HepG2 (cell line): ENCODE results near the gene REM2. TPM values are rescaled to one million over a fixed set of nuclear protein-coding genes. Genes with fewer than 3 reads are reported as not detected.

Source experiments
- ERF ChIP-seq: IDR thresholded peaks from 2 replicates; pipeline ENCODE4 v1.6.1; 2018; ENCODE audit warnings: missing biosample characterization, missing genetic modification reagents
- HOXA9 ChIP-seq: sonication (generic); formaldehyde crosslinking; IDR thresholded peaks from 2 replicates; pipeline ENCODE4 v1.8.1; 2022; ENCODE audit warnings: missing genetic modification reagents, mild to moderate bottlenecking, moderate library complexity, borderline replicate concordance
- KAT8 ChIP-seq: IDR thresholded peaks from 2 replicates; pipeline ENCODE4 v1.6.1; 2016; ENCODE audit warnings: missing genetic modification reagents, missing compliant biosample characterization
- KDM1A ChIP-seq: IDR thresholded peaks from 2 replicates; pipeline ENCODE4 v1.6.1; 2016; ENCODE audit warnings: missing compliant biosample characterization
- KLF11 ChIP-seq: IDR thresholded peaks from 2 replicates; pipeline ENCODE4 v1.6.1; 2016; ENCODE audit warnings: missing compliant biosample characterization
- NFKBIZ ChIP-seq: IDR thresholded peaks from 2 replicates; pipeline ENCODE4 v1.6.1; 2018; ENCODE audit warnings: missing genetic modification reagents, missing compliant biosample characterization
- PLRG1 ChIP-seq: fragments of 450-650 bp; conservative IDR thresholded peaks from 2 replicates; pipeline ENCODE4 v1.6.1; 2016
- SMAD3 ChIP-seq: sonication (generic); formaldehyde crosslinking; IDR thresholded peaks from 2 replicates; pipeline ENCODE4 v1.4.0; 2020; ENCODE audit warnings: missing genetic modification reagents
- ZBTB20 ChIP-seq: sonication (generic); formaldehyde crosslinking; IDR thresholded peaks from 2 replicates; pipeline ENCODE4 v1.8.1; 2023; ENCODE audit warnings: missing genetic modification reagents, low read depth, mild to moderate bottlenecking, borderline replicate concordance
- ZNF138 ChIP-seq: sonication (generic); formaldehyde crosslinking; IDR thresholded peaks from 2 replicates; pipeline ENCODE4 v1.5.0; 2020; ENCODE audit warnings: mild to moderate bottlenecking, low read depth, missing genetic modification reagents
- ZNF282 ChIP-seq: fragments of 450-650 bp; IDR thresholded peaks from 2 replicates; pipeline ENCODE4 v1.6.1; 2018; ENCODE audit not compliant: partially characterized antibody
- ZNF446 ChIP-seq: sonication (generic); formaldehyde crosslinking; IDR thresholded peaks from 2 replicates; pipeline ENCODE4 v1.5.0; 2020; ENCODE audit warnings: mild to moderate bottlenecking, missing genetic modification reagents
- ZNF451 ChIP-seq: sonication (generic); formaldehyde crosslinking; IDR thresholded peaks from 2 replicates; pipeline ENCODE4 v1.5.0; 2020; ENCODE audit warnings: mild to moderate bottlenecking, missing genetic modification reagents
- ZNF562 ChIP-seq: sonication (generic); formaldehyde crosslinking; IDR thresholded peaks from 2 replicates; pipeline ENCODE4 v1.8.0; 2022; ENCODE audit warnings: missing genetic modification reagents, borderline replicate concordance
- polyA plus RNA-seq, 8 experiments: library from polyadenylated mRNA; depleted of rRNA in 3 of 8; stranded (reverse) in 7 of 8; unstranded in 1 of 8; fragments of >200 nt; fragmentation: Illumina TruSeq in 4 of 8; extraction: Trizol in 4 of 8; gene quantifications; 2 replicates each; pipeline versions ENCODE4 v1.2.1 to v1.2.3, GENCODE V29; 2011 to 2016; ENCODE audit warnings: low read depth in 4 of 8, missing spikeins in 1 of 8, mixed read lengths in 1 of 8; ENCODE audit not compliant: insufficient read depth in 1 of 8
- total RNA-seq, 5 experiments: library from RNA; depleted of rRNA; stranded (reverse); fragments of >200 nt; fragmentation: Illumina TruSeq; extraction: Trizol; gene quantifications; 2 replicates each; pipeline ENCODE4 v1.2.3, GENCODE V29; 2016; ENCODE audit warnings: low read depth in 1 of 5
- TF ChIP-seq, protein P1 (sequence below): sonication (generic); formaldehyde crosslinking; IDR thresholded peaks from 2 replicates; pipeline ENCODE4 v1.4.0; 2020; ENCODE audit warnings: missing genetic modification reagents
- TF ChIP-seq, protein P2 (sequence below): sonication (generic); formaldehyde crosslinking; IDR thresholded peaks from 2 replicates; pipeline ENCODE4 v1.8.0; 2022; ENCODE audit warnings: missing genetic modification reagents, mild to moderate bottlenecking, inconsistent platforms, borderline replicate concordance
- TF ChIP-seq, protein P3 (sequence below): IDR thresholded peaks from 2 replicates; pipeline ENCODE4 v1.6.1; 2016
- TF ChIP-seq, protein P4 (sequence below): IDR thresholded peaks from 2 replicates; pipeline ENCODE4 v1.6.1; 2016; ENCODE audit warnings: low read depth, borderline replicate concordance
- TF ChIP-seq, protein P5 (sequence below): sonication (generic); formaldehyde crosslinking; IDR thresholded peaks from 2 replicates; pipeline ENCODE4 v1.4.0; 2020; ENCODE audit warnings: missing genetic modification reagents

The REM2 gene
- total and polyA plus RNA-seq, 2 of the 13 experiments (the other 11 are each of a cell fraction or from before 2014, with no cell fraction given): 0.20 TPM; not detected in 1

DNA sequence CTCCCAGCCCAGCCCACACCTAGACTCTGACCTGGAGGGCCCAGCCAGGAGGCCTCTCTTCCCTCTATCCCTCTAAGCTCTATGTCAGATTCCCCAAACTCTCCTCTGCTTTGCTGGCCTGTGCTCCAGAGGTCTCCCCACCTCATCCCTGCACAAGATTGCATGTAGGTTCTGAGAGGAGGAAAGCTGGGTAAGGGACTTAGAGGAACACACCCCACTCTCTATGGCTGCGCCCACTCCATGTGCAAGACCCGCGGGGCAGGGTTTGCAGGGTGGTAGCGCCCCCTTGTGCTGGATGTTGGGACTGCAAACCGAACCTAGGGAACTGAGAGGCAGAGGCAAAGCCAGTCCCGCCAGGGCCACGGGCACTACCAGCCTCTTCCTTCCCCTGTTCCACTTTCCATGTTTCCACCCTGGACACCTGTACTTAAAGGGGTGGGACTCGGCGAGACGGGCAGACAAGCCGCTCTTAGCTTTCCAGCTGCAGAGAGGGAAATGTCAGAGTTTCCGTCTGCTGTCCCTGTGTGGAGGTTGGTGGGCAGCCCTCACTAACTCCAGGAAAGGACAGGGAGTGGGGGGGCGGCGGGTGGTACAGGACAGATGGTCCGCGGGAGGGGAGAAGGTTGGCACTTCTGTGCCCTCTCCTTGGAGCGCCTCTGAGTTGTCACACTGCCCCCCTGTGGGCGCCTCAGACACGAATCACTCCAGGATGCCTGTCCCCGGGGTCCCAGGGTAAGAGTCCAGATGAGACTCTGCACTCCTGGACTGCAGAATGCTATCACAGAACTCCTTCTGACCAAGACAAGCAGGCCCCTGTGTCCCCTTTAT lies 29.9 kb upstream of the REM2 start (continued):
- TF ChIP-seq, protein P1, sequence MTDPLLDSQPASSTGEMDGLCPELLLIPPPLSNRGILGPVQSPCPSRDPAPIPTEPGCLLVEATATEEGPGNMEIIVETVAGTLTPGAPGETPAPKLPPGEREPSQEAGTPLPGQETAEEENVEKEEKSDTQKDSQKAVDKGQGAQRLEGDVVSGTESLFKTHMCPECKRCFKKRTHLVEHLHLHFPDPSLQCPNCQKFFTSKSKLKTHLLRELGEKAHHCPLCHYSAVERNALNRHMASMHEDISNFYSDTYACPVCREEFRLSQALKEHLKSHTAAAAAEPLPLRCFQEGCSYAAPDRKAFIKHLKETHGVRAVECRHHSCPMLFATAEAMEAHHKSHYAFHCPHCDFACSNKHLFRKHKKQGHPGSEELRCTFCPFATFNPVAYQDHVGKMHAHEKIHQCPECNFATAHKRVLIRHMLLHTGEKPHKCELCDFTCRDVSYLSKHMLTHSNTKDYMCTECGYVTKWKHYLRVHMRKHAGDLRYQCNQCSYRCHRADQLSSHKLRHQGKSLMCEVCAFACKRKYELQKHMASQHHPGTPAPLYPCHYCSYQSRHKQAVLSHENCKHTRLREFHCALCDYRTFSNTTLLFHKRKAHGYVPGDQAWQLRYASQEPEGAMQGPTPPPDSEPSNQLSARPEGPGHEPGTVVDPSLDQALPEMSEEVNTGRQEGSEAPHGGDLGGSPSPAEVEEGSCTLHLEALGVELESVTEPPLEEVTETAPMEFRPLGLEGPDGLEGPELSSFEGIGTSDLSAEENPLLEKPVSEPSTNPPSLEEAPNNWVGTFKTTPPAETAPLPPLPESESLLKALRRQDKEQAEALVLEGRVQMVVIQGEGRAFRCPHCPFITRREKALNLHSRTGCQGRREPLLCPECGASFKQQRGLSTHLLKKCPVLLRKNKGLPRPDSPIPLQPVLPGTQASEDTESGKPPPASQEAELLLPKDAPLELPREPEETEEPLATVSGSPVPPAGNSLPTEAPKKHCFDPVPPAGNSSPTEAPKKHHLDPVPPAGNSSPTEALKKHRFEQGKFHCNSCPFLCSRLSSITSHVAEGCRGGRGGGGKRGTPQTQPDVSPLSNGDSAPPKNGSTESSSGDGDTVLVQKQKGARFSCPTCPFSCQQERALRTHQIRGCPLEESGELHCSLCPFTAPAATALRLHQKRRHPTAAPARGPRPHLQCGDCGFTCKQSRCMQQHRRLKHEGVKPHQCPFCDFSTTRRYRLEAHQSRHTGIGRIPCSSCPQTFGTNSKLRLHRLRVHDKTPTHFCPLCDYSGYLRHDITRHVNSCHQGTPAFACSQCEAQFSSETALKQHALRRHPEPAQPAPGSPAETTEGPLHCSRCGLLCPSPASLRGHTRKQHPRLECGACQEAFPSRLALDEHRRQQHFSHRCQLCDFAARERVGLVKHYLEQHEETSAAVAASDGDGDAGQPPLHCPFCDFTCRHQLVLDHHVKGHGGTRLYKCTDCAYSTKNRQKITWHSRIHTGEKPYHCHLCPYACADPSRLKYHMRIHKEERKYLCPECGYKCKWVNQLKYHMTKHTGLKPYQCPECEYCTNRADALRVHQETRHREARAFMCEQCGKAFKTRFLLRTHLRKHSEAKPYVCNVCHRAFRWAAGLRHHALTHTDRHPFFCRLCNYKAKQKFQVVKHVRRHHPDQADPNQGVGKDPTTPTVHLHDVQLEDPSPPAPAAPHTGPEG (CRISPR knock-in tag): no peak; the same call in 1 of the 2 replicates
- TF ChIP-seq, protein P2, sequence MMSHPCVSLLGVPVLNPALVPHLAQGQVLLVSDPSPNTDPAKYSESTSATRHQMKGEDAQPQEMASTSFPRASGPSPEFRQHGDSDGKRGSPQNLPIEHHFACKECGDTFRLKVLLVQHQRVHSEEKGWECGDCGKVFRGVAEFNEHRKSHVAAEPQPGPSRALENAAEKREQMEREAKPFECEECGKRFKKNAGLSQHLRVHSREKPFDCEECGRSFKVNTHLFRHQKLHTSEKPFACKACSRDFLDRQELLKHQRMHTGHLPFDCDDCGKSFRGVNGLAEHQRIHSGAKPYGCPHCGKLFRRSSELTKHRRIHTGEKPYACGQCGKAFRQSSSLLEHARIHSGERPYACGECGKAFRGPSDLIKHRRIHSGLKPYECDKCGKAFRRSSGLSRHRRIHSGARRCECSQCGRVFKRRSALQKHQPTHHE (CRISPR knock-in tag): no peak; the same call in 1 of the 2 replicates
- TF ChIP-seq SMAD3 (CRISPR knock-in tag): peak; percentile 92; the same call in 1 of the 2 replicates
- peak; percentile 27; the same call in 1 of the 2 replicates for TF ChIP-seq ZNF446 (CRISPR knock-in tag)
- TF ChIP-seq ZNF282: no peak
- peak; percentile 70; the same call in 1 of the 2 replicates for TF ChIP-seq ERF
- peak; percentile 15; the same call in 1 of the 2 replicates for TF ChIP-seq KDM1A (CRISPR knock-in tag)
- peak; percentile 78; the same call in 1 of the 2 replicates for TF ChIP-seq ZBTB20
- TF ChIP-seq NFKBIZ (CRISPR knock-in tag): no peak
- no peak for TF ChIP-seq HOXA9
- no peak for TF ChIP-seq ZNF138
- TF ChIP-seq KAT8: peak; percentile 83
- no peak for TF ChIP-seq PLRG1
- TF ChIP-seq ZNF562 (CRISPR knock-in tag): no peak
- TF ChIP-seq, protein P3, sequence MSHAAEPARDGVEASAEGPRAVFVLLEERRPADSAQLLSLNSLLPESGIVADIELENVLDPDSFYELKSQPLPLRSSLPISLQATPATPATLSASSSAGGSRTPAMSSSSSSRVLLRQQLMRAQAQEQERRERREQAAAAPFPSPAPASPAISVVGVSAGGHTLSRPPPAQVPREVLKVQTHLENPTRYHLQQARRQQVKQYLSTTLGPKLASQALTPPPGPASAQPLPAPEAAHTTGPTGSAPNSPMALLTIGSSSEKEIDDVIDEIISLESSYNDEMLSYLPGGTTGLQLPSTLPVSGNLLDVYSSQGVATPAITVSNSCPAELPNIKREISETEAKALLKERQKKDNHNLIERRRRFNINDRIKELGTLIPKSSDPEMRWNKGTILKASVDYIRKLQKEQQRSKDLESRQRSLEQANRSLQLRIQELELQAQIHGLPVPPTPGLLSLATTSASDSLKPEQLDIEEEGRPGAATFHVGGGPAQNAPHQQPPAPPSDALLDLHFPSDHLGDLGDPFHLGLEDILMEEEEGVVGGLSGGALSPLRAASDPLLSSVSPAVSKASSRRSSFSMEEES: peak; percentile 29
- TF ChIP-seq KLF11 (CRISPR knock-in tag): no peak
- TF ChIP-seq, protein P4, sequence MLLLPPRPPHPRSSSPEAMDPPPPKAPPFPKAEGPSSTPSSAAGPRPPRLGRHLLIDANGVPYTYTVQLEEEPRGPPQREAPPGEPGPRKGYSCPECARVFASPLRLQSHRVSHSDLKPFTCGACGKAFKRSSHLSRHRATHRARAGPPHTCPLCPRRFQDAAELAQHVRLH (CRISPR knock-in tag): peak; percentile 95
- TF ChIP-seq, protein P5, sequence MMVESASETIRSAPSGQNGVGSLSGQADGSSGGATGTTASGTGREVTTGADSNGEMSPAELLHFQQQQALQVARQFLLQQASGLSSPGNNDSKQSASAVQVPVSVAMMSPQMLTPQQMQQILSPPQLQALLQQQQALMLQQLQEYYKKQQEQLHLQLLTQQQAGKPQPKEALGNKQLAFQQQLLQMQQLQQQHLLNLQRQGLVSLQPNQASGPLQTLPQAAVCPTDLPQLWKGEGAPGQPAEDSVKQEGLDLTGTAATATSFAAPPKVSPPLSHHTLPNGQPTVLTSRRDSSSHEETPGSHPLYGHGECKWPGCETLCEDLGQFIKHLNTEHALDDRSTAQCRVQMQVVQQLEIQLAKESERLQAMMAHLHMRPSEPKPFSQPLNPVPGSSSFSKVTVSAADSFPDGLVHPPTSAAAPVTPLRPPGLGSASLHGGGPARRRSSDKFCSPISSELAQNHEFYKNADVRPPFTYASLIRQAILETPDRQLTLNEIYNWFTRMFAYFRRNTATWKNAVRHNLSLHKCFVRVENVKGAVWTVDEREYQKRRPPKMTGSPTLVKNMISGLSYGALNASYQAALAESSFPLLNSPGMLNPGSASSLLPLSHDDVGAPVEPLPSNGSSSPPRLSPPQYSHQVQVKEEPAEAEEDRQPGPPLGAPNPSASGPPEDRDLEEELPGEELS (CRISPR knock-in tag): no peak
- peak; percentile 85; the same call in 1 of the 2 replicates for TF ChIP-seq ZNF451 (CRISPR knock-in tag)
